HG02852 (cell line): ENCODE measurements around the gene TTC34.

Experiments
- ATAC-seq: cut with Tn5 transposase; IDR thresholded peaks from one replicate; pipeline ENCODE4 v1.9.1; 2021; ENCODE audit warnings: mild to moderate bottlenecking, moderate library complexity; ENCODE audit not compliant: unreplicated experiment

Gene TTC34

DNA sequence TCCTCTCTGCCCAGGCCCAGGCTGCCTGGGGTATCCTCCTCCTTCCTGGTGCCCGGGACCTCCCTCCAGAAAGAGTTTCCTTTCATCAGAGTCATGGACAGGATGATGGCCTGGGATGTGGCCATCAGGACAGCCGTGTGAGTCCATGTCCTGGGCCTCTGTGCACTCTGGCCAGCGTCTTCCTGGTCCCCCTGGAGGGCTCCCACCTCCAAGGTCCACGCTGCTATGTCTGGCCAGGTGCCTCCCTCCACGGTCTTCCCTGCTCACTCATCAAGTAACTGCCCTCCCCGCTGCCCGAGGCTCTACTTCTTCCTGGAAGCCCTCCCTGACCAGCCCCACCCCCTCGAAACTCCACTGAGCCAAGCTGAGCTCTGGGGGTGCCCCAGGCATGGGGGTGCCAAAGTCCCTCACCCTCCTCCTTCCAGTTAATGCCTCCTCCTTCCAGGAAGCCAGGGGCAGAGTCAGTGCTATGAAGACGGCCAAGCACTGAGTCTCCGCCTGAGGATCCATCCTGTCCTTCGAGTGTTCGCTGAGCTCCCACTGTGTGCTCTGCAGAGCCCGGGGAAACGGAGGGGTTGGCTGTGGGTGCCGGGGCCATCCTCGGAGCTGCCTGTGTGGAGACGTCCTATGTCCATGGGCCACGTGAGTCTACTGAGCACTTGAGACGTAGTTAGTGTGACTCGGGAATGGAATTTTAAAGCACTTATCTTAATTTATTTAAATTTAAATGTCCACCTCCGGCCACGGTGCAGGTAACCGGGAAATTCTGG, 28.5 kb upstream of the TTC34 start:
- no peak for ATAC-seq

DNA sequence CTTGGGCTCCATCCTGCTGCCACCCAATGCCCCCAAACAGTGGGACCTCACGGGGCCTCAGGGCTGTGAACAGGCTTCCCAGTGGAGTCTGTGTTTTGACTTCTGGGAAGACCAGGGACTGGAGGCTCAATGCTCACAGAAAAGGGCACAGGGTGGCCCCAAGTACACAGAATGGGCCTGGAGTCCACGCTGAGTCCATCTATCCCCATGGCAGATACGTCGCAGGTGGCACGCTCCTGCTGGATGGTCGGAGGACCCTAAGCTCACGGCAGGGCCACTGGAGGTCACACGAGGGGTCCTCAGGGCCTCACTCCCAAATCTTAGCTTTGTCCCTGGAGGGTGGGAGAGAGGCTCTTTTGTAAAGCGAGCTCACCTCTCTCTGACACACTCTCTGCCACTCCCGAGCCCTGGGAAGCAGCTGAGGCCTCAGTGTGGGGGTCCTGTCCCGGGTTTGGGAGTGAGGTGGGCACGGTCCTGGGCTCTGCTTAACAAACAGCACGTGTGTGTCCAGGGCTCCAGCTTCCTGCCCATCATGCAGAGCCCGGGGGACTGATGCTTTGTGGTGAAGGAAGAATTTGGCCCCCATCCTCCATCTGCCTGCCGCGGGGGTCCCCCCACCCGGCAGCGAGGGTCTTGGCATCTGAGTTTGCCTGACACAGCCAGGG, 27.2 kb upstream of the TTC34 start:
- no peak for ATAC-seq

DNA sequence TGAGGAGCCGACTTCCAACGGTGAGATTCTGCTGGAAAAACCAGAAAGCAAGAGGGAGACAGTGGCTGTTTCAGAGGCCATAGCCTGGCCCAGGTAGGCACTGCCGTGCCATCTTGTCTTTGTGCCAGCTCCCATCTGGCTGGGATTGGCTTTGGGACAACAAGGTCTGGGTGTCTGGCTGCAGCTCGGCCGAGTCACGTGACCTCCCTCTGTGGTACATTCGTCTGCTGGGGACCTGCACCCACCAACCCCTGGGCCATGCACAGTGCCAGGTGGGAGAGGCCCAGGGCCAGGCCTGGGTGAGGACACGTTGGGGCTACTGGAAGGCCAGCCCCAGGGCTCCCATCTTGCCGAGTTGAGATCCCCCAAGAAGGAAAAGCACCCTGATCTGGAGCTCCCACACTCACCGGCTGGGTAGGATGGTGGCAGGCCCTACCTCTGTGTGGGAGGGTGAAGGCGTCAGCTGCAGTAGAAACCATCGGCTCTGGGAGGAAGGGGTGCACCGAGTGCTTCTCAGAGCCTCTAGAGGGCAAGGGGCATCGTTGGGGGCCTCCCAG, 25.3 kb upstream of the TTC34 start:
- ATAC-seq: no peak

DNA sequence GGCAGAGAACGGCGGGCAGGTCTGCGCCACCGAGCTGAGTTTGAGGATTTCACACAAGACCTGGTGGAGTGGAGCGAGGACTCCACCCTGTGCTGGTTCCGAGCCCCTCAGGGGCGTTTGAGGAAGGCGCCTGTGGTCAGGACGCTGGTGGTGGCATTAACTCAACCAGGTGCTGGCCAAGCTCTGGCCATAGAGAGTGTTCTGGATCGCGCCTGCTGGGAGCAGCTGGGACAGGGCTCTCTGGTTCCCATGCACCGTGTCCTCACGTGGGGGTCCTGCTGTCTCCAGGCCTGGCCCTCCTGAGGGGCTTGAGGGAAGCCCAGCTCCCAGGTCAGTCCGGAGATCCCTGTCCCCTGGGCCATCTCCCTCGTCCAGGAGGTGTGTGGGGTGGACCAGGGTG, 24.8 kb upstream of the TTC34 start:
- ATAC-seq: no peak

DNA sequence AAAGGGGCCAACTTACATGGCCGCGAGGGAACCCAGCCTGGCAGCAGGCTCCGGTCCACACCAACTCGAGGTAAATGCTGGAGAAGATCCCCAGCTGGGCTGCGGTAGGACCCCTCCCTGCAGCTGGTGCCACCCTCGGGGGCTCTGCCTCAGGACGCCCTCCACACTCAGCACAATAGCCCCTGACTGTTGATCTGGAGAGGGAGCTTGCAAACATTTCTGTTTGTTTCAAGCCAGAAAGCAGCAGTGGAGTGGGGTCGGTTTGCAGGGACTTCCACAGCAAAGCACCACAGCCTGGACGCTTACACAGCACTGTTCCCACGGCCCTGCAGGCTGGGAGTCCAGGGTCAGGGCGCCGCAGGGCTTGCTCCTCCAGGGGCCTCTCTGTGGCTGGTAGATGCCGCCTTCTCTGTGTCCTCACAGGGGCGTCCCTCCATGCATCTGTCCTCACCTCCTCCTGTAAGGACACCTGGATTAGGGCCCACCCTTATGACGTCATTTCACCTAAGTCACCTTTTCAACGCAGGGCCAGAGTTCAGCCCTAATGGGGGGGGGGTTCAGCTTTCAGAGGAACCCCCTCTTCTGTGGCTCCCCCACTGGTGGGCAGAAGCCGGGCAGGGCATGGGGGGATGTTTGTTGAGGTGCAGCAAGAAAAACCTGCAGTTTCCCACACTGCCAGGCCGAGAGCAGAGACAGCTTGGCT, 24.1 kb upstream of the TTC34 start:
- no peak for ATAC-seq

DNA sequence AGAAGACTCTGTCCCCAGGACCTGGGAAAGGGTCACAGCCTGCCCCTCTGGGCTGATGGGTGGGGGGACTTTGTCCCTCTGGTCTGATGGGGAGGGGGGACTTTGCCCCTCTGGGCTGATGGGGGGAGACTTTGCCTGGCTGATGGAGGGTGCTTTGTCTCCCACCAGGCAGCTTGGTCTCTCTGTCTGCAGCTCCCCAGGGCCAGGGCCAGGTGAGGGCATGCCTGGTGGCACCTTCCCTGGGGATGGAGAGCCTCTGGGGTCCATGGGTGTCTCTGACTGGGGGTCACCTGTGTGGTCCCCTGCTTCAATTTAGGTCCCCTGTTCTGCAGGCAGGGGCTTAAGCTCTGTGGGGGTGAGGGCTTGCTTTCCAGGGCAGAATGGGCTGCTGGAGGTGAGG, 23.5 kb upstream of the TTC34 start:
- ATAC-seq: no peak

DNA sequence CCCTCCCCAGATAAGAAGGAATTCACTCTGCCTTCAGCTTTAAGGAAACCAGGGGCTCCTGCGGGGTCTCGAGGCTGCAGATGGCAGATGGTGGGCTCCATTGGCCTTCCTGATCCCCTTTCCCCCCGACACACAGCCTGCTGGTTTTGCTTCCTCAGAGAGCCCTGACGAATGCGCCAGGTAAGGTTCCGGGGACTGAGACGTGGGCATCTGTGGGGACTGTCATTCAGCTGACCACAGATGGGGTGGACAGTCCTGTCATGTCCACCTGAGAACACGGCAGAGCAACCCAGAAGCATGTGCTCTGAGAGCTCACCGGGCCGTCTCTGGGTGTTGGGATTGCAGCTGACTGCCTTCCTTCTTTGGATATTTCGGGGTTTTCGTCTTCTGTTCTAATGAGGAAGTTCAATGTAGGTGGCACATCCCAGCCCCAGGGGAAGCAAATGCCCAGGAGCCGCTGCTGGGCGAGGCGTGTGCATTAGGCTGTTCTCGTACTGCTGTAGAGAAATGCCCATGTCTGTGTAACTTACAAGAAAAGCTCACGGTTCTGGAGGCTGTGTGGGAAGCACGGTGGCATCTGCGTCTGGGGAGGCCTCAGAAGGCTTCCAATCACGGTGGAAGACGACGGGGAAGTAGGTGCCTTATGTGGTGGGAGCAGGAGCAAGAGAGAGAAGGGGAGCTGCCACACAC, 22.6 kb upstream of the TTC34 start:
- ATAC-seq: no peak

DNA sequence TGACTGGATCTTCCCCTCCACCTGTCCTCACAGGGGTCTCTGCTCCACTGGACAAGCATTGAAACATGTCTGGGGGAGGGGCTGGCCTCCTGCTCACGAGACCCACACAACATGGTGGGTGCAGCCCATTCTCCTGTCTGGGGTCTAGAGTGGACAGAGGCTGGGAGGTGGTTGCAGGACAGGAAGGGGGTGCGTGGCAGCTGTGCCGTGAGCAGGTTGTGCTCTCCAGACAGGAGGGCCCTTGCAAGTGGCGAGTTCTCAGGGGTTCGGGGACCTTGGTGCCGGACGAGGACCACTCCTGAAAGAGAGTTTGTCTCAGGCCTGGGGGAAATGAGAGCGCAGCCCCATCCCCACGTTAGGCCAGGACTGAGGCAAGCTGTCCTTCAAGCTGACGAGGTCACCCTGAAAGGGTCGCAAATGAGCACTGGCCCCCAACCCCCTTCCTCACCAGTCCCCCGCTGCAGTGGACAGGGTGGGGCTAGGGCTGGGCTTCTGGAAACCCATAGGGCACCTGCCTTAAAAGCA, 21.2 kb upstream of the TTC34 start:
- no peak for ATAC-seq

DNA sequence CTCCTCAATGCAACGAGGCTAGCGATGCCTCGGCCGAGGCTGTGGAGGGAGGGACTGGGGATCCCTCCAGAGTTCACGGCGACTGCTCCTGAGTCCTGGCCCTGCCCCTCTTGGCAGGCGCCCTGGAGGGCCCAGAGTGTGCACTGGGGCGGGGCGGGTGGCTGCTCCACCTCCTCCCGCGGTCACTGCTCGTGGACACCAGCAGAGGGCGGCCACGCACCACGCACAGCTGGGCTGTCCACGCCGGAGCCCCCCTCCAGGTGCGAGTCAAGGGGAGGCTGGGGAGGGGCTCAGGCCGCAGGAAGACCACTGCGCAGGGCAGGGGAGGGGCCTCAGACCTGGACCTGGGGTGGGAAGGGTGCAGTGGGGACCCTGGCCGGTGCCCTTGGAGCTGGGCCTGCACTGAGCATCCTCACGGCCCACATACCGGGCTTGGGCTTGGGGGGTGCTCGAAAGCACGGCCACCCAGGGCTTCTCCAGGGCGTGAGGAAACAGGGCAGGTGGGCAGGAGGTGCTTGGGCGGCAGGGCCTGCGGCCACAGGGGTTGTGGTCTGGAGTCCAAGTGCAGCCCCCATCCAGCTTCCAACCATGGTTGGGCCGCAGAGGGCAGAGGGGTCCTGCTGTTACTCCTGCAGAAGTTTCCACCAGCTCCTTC, 20.6 kb upstream of the TTC34 start:
- no peak for ATAC-seq

DNA sequence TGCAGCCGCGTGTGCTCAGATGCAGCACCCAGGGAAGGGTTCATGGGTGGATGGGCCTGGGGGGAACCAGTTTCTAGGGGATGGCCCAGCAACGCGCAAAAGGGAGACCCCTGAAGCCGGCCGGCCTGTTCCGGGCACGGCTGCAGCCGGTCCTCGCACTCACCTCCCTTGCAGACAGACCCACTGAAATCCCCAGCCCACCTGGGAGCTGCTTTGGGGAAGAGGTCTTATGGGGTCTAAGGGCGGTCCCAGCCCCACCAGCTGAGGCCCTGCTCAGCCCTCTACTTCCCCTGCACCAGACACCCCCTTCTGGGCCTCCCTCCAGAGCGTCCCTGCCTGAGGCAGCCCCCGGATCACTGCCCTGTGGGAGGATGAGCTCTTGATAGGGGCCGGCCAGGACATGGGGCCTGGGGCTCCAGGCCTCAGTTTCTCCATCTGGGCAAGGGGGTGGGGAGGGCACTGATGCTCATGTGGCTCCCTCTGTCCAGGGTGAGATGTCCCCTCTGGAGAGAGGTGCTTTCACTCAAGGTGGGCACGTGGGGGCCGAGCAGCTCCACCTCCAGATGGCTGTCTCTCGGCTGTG, 20.0 kb upstream of the TTC34 start:
- ATAC-seq: no peak

DNA sequence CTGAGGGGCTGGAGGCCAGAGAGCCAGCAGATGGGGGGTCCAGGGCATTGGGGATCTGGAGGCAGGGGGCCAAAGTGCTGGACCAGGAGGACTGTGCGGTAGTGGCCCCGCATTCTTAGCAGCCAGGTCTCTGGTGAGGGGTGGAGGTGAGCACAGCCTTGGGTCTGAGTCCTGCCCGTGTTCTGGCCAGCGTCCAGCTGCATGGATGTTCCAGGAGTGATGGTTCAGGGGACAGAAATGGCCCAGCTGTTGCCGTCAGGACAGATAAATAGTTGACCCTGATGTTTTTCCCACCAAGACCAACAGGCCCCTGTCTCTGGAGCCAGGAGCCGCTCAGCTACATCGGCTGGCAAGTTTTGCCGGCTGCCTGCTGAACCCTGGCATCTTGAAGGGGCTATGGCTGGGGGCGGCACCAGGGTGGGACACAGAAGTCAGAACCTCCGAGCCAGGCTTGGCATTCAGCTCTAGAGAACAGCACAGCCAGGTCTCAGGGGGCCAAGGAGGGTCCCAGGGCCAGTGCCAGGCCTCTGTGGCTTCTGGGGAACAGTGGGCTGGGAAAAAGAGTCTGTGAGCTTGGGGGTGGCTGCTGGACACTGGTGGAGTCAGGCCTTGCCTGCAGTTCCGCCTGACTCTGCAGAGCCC, 19.4 kb upstream of the TTC34 start:
- ATAC-seq: no peak

DNA sequence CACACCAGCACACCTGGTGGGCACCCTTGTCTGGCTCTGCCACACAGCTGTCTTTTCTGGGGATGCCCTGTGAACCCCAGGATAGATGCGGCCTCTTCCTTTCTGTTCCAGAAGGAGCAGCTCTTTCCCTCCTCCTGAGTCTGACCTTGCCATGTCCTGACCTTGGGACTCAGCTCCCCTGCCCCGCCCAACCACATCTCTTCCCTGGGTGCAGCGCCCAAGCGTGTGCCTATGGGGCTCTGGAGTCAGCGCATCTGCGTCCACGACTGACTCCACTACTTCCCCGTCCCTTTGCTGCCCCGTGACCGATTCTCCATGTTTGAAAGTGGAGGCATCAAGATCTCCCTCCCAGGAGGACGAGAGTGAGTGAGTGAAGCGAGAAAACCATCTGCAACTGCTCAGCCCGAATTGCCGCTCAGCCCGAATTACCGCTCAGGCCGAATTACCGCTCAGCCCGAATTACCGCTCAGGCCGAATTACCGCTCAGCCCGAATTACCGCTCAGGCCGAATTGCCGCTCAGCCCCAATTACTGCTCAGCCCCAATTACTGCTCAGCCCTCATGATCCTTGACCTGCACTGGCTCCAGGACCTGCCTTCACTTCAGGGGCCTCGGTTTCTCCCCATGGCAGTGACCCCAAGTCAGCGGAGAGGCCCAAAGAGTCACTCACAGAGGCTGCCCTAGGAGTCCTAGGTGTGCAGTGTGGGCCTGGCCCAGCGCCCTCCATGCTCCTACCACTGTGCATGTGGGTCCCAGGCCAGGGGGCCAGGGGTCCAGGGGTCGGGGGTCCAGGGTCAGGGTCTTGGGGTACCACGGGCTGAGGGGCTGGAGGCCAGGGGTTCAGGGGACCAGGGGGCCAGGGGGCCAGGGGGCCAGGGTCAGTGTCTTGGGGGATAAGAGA, 18.6 kb upstream of the TTC34 start:
- no peak for ATAC-seq

DNA sequence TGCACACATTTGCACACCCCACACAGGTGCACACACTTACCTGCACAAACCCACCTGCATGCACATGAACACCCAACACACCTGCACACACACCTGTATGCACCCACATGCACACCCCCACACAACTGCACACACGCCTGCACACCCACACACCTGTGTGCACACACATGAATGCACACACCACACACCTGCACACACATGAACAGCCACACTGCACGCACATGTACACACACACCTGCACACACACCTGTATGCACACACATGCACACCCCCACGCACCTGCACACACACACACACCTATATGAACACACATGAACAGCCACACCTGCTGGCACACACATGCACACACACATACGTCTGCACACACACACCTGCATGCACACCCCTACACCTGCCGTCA, 17.9 kb upstream of the TTC34 start:
- ATAC-seq: no peak

DNA sequence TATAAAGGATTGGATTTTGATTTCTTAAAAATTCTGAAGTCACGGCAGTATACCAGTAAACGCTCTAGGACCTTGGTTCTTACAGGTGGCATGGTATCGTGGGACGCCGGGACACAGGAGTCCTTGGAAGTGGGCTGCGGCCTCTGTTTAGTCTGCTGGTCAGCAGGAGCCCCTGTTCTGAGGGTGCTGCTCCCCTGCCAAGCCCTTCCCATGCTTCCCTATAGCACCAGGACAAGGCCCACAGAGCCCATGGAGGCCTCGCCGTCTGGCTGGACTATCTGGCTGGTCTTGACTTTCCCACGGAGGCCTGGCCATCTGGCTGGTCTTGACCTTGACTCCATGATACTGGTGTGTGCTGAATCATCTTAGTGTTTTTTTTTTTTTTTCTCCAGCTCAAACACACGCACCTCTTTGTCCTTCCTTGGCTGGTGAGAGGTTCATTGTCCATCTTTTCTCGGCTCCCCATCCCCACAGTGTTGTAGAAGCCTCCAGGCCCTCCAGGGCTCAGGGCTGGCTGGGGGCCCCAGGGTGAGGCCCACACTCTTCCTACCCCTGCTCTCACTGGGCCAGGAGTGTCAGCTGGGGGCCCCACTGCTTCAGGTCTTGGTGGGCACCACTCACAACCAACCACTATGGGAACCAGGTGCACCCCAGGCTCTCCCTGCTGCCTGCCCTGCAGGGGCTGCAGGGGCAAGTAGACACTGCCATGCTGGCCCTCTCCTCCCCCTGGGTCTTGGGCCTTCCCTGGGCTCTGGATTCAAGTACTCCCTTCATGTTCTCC, 16.5 kb upstream of the TTC34 start:
- ATAC-seq: no peak

DNA sequence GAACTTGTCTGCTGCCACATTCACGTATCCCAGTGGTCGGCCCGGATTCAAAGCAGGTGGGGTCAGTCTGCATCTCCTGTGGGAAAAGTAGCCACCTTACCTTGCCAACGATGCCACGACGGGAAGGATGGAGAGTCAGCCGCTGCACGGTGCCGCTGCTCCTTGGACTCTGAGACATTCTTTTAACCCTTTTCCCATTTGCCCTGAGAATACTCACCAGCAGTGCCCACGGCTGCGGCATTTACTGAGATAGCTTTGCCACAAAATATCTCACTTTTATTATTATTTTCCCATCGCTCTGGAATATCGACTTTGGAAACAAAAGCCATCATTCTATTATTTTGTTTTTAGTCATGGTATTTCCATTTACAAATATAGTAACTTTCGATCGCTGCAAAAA, 15.3 kb upstream of the TTC34 start:
- ATAC-seq: no peak

DNA sequence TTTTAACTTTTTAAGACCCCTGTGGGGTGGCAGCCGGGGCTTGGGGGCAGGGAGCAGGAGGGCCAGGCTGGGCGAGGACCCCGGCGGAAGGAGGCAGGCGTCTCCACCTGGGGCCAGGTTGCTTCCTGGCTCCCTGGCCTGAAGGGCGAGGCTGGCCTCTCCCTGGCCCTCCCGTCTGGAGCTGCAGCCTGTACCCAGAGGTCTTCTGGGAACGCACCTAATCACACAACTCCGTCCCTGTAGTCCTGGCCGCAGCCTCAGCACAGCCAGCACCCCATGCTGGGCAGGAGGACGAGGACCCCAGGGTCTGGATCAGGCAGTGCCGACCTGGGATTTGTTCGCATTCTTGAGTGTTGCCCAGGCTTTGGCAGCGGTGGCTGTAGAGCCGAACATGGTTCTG, 14.1 kb upstream of the TTC34 start:
- no peak for ATAC-seq

DNA sequence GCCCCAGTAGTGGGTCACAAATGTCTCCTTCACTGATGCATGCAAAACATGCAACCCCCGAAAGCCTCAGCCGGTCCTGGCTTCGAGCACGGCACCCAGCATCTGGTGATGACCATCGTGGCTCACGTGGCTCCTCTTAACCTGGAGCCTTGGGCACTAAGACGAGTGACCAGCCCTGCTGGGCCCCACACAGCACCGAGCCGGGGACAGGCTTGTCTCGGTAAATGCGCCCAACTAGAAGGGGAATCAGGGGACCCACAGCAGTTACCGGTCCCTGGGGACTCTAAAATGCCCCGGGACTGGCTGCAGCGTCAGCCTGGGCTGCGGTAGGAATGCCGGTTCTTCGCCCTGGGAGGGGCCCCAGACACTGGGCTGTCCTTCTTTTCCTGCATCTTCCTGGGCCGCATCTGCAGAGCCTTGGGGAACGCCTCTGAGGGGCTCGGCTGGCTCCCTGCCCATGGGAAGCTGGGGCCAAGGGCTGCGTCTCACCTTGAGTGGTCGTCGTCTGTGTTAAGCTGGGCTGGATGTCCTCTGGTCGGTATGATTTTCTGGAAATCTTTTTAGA, 13.1 kb upstream of the TTC34 start:
- ATAC-seq: no peak
